Activated T-cell treated with anti-CD3 and anti-CD28 coated beads, Interleukin-2, amount 50 U/mL, for 72 hours (primary cell): Measurements from ENCODE around the gene LCLAT1. TPM values are rescaled to one million over a fixed set of nuclear protein-coding genes. Genes with fewer than 3 reads are reported as not detected.
"Not testable (repeated sequence)": the region's sequence is repeated elsewhere in the genome, so short reads cannot be mapped to it uniquely, and the experiment has no call there.

Experiments
- ATAC-seq, 2 donors: fragments of 150-1000 bp; cut with Tn5 transposase; replicated peaks in 1 of 2; 2 replicates each; pipeline ENCODE4 v1.10.0; 2021; ENCODE audit warnings: moderate library complexity in 2 of 2, mild to moderate bottlenecking in 1 of 2
- DNase-seq, 2 donors: peaks; one replicate each; pipeline ENCODE4 v3.0.0; 2021 to 2022; ENCODE audit warnings: mixed read lengths in 1 of 2
- H3K27ac Mint-ChIP-seq: one replicate; pipeline ENCODE4 v1.8.0; 2022; ENCODE audit warnings: mild to moderate bottlenecking, moderate library complexity, mixed read lengths
- H3K27me3 Mint-ChIP-seq: one replicate; pipeline ENCODE4 v1.8.0; 2022; ENCODE audit warnings: low read depth, mixed read lengths
- H3K36me3 Mint-ChIP-seq, 2 donors: one replicate each; pipeline ENCODE4 v1.8.0; 2022; ENCODE audit warnings: mixed read lengths in 2 of 2, mild to moderate bottlenecking in 1 of 2; ENCODE audit not compliant: insufficient read depth in 2 of 2
- H3K4me1 Mint-ChIP-seq: one replicate; pipeline ENCODE4 v1.8.0; 2022; ENCODE audit warnings: low read depth, mixed read lengths
- H3K4me3 Mint-ChIP-seq, 2 donors: one replicate each; pipeline ENCODE4 v1.8.0; 2022; ENCODE audit warnings: mild to moderate bottlenecking in 2 of 2, mixed read lengths in 2 of 2, moderate library complexity in 2 of 2
- H3K9me3 Mint-ChIP-seq, 2 donors: one replicate each; pipeline ENCODE4 v1.8.0; 2022; ENCODE audit warnings: mixed read lengths in 2 of 2
- total RNA-seq, 2 donors: library from RNA; stranded (reverse); gene quantifications; one replicate each; pipeline ENCODE4 v1.2.3, GENCODE V29; 2022

The LCLAT1 gene
- total RNA-seq, 2 donors from 2014 or later = 46.6 to 51.6 TPM

GRCh38 chr2:30487603-30488002 lies 40.6 kb downstream of the LCLAT1 start:
- no peak for ATAC-seq
- H3K4me1 Mint-ChIP-seq = peaks cover 51% of the 10 kb centered on the region
- H3K27me3 Mint-ChIP-seq = no peaks in the 10 kb centered on the region
- H3K36me3 Mint-ChIP-seq = peaks cover 0 to 1% of the 10 kb centered on the region in 2 donors
- H3K4me3 Mint-ChIP-seq = no peak overlapping the region
- H3K27ac Mint-ChIP-seq = no peak overlapping the region
- H3K9me3 Mint-ChIP-seq = no peaks in the 10 kb centered on the region
- no peak for DNase-seq

- Mint-ChIP-seq H3K27ac (no peak overlapping the region), H3K27me3 (no peaks in the 10 kb centered on the region), H3K9me3 (no peaks in the 10 kb centered on the region), H3K36me3 (peaks cover 0 to 1% of the 10 kb centered on the region in 2 donors), H3K4me1 (peaks cover 51% of the 10 kb centered on the region), H3K4me3 (no peak overlapping the region)
- DNase-seq (no peak), ATAC-seq (no peak)
Measured at GRCh38 chr2:30488012-30488659, 41.1 kb downstream of the LCLAT1 start.

GRCh38 chr2:30491225-30491624 lies 44.2 kb downstream of the LCLAT1 start:
- ATAC-seq = peak in 1 of 2 donors; percentile 35
- peaks cover 3 to 5% of the 10 kb centered on the region in 2 donors for H3K9me3 Mint-ChIP-seq
- H3K4me1 Mint-ChIP-seq = peaks cover 45% of the 10 kb centered on the region

GRCh38 chr2:30492185-30492584 lies 45.1 kb downstream of the LCLAT1 start:
- DNase-seq (no peak), ATAC-seq (no peak)
- Mint-ChIP-seq H3K4me1 (peaks cover 35% of the 10 kb centered on the region), H3K36me3 (peaks cover 7 to 15% of the 10 kb centered on the region in 2 donors), H3K27me3 (no peaks in the 10 kb centered on the region), H3K27ac (no peak overlapping the region), H3K4me3 (no peak overlapping the region), H3K9me3 (peaks cover 4 to 10% of the 10 kb centered on the region in 2 donors)

More at GRCh38 chr2:30491225-30491624, 44.2 kb downstream of the LCLAT1 start:
- peaks cover 5 to 8% of the 10 kb centered on the region in 2 donors for H3K36me3 Mint-ChIP-seq
- H3K27ac Mint-ChIP-seq = no peak overlapping the region
- DNase-seq = no peak
- no peak overlapping the region for H3K4me3 Mint-ChIP-seq
- H3K27me3 Mint-ChIP-seq = no peaks in the 10 kb centered on the region

GRCh38 chr2:30492619-30493018 lies 45.6 kb downstream of the LCLAT1 start:
- no peak overlapping the region for H3K4me3 Mint-ChIP-seq
- DNase-seq = no peak
- peaks cover 5 to 11% of the 10 kb centered on the region in 2 donors for H3K9me3 Mint-ChIP-seq
- H3K27ac Mint-ChIP-seq = no peak overlapping the region
- H3K36me3 Mint-ChIP-seq = peaks cover 8 to 16% of the 10 kb centered on the region in 2 donors
- no peaks in the 10 kb centered on the region for H3K27me3 Mint-ChIP-seq
- no peak for ATAC-seq
- H3K4me1 Mint-ChIP-seq = peaks cover 31% of the 10 kb centered on the region

GRCh38 chr2:30493440-30493839 lies 46.4 kb downstream of the LCLAT1 start:
- Mint-ChIP-seq H3K4me3 (no peak overlapping the region), H3K27ac (no peak overlapping the region), H3K9me3 (peaks cover 11 to 17% of the 10 kb centered on the region in 2 donors), H3K27me3 (no peaks in the 10 kb centered on the region), H3K4me1 (peaks cover 24% of the 10 kb centered on the region), H3K36me3 (peaks cover 14 to 22% of the 10 kb centered on the region in 2 donors)
- no peak for DNase-seq
- ATAC-seq = no peak

GRCh38 chr2:30495896-30496295 lies 48.9 kb downstream of the LCLAT1 start:
- not testable (repeated sequence) for DNase-seq, H3K27me3 Mint-ChIP-seq, H3K27ac Mint-ChIP-seq, ATAC-seq, H3K4me3 Mint-ChIP-seq
- Mint-ChIP-seq H3K4me1 (peaks cover 14% of the 10 kb centered on the region), H3K36me3 (peaks cover 23 to 37% of the 10 kb centered on the region in 2 donors), H3K9me3 (peaks cover 16 to 21% of the 10 kb centered on the region in 2 donors)

- H3K4me3 Mint-ChIP-seq = no peak overlapping the region
- ATAC-seq = no peak
- H3K27me3 Mint-ChIP-seq = no peaks in the 10 kb centered on the region
- peaks cover 27 to 50% of the 10 kb centered on the region in 2 donors for H3K36me3 Mint-ChIP-seq
- peaks cover 31% of the 10 kb centered on the region for H3K4me1 Mint-ChIP-seq
- H3K9me3 Mint-ChIP-seq = peaks cover 19 to 23% of the 10 kb centered on the region in 2 donors
- no peak overlapping the region for H3K27ac Mint-ChIP-seq
- DNase-seq = no peak
Measured at GRCh38 chr2:30499681-30500080, 52.6 kb downstream of the LCLAT1 start.

- DNase-seq = no peak
- Mint-ChIP-seq H3K4me1 (peaks cover 36% of the 10 kb centered on the region), H3K27me3 (no peaks in the 10 kb centered on the region), H3K9me3 (peaks cover 17 to 20% of the 10 kb centered on the region in 2 donors), H3K27ac (no peak overlapping the region), H3K4me3 (no peak overlapping the region), H3K36me3 (peaks cover 25 to 46% of the 10 kb centered on the region in 2 donors)
- ATAC-seq = no peak
Measured at GRCh38 chr2:30500699-30501098, 53.7 kb downstream of the LCLAT1 start.

GRCh38 chr2:30502310-30502709 lies 55.3 kb downstream of the LCLAT1 start:
- H3K36me3 Mint-ChIP-seq = peaks cover 20 to 36% of the 10 kb centered on the region in 2 donors
- no peaks in the 10 kb centered on the region for H3K27me3 Mint-ChIP-seq
- H3K4me1 Mint-ChIP-seq = peaks cover 36% of the 10 kb centered on the region
- DNase-seq (no peak), ATAC-seq (no peak)
- no peak overlapping the region for H3K4me3 Mint-ChIP-seq
- peaks cover 13 to 15% of the 10 kb centered on the region in 2 donors for H3K9me3 Mint-ChIP-seq
- H3K27ac Mint-ChIP-seq = peak overlapping the region; percentile 88

- Mint-ChIP-seq H3K4me3 (peak overlapping the region in 1 of 2 donors; percentile 66), H3K4me1 (peaks cover 36% of the 10 kb centered on the region), H3K9me3 (peaks cover 9 to 17% of the 10 kb centered on the region in 2 donors), H3K27ac (peak overlapping the region; percentile 88), H3K27me3 (no peaks in the 10 kb centered on the region), H3K36me3 (peaks cover 20 to 32% of the 10 kb centered on the region in 2 donors)
- DNase-seq (no peak), ATAC-seq (peak; percentile 44 to 57)
Measured at GRCh38 chr2:30503007-30503694, 56.1 kb downstream of the LCLAT1 start.

- no peak for ATAC-seq
- DNase-seq = no peak
- Mint-ChIP-seq H3K4me1 (peaks cover 36% of the 10 kb centered on the region), H3K36me3 (peaks cover 19 to 33% of the 10 kb centered on the region in 2 donors), H3K27ac (peak overlapping the region; percentile 88), H3K4me3 (peak overlapping the region in 1 of 2 donors; percentile 66), H3K27me3 (no peaks in the 10 kb centered on the region), H3K9me3 (peaks cover 8 to 18% of the 10 kb centered on the region in 2 donors)
Measured at GRCh38 chr2:30503695-30504052, 56.6 kb downstream of the LCLAT1 start.

GRCh38 chr2:30504731-30505130 lies 57.7 kb downstream of the LCLAT1 start:
- Mint-ChIP-seq H3K4me3 (peak overlapping the region in 1 of 2 donors; percentile 7), H3K27me3 (no peaks in the 10 kb centered on the region), H3K27ac (peak overlapping the region; percentile 86), H3K9me3 (peaks cover 6 to 16% of the 10 kb centered on the region in 2 donors), H3K4me1 (peaks cover 42% of the 10 kb centered on the region), H3K36me3 (peaks cover 18 to 27% of the 10 kb centered on the region in 2 donors)
- DNase-seq (no peak), ATAC-seq (no peak)
